ENCODE measurements around the gene KCNT1. TPM values are rescaled to one million over a fixed set of nuclear protein-coding genes. Genes with fewer than 3 reads are reported as not detected.

KCNT1 gene
- not detected in 2 replicates for total RNA-seq

GRCh38 chr9:135701959-135702721, at the start of gene KCNT1:
Gene KCNT1 (plus strand): TSS chr9:135702185. CDS start chr9:135702259, 74 bp downstream.

GRCh38 chr9:135662758-135663450, 39.1 kb upstream of the KCNT1 start, which contains the start of gene LCN9:
Gene LCN9 (plus strand): TSS chr9:135663309. CDS start chr9:135663322, 13 bp downstream.

GRCh38 chr9:135699440-135699839, 2.5 kb upstream of the KCNT1 start, which contains the start of gene SOHLH1:
Gene SOHLH1 (minus strand): TSS chr9:135699481. CDS start chr9:135699467, 14 bp downstream.

Other genes starting within 250 kb of the KCNT1 start
- 7.0 and 16.0 TPM in 2 replicates for gene PPP1R26, start 222.4 kb upstream of the KCNT1 start, total RNA-seq
- 36.0 and 39.9 TPM in 2 replicates for gene MRPS2, start 201.5 kb upstream of the KCNT1 start, total RNA-seq
- not detected in 2 replicates for gene LCN1, start 180.7 kb upstream of the KCNT1 start, total RNA-seq
- not detected in 2 replicates for gene OBP2A, start 156.1 kb upstream of the KCNT1 start, total RNA-seq
- gene PAEP, start 140.4 kb upstream of the KCNT1 start, total RNA-seq: not detected in 2 replicates
- not detected in 2 replicates for gene GLT6D1, start 62.6 kb upstream of the KCNT1 start, total RNA-seq
- not detected in 2 replicates for gene LCN9, start 38.9 kb upstream of the KCNT1 start, total RNA-seq
- gene SOHLH1, start 2.7 kb upstream of the KCNT1 start, total RNA-seq: not detected in 2 replicates
- 14.0 and 21.3 TPM in 2 replicates for gene CAMSAP1, start 205.4 kb downstream of the KCNT1 start, total RNA-seq